Measurements from ENCODE around the gene CAND2. TPM values are rescaled to one million over a fixed set of nuclear protein-coding genes. Genes with fewer than 3 reads are reported as not detected.

CAND2 gene
- polyA plus RNA-seq, 1 of the 3 experiments (the other 2 are of a cell fraction): 1.5 TPM

- peak; percentile 100 for DNase-seq
- CTCF ChIA-PET: interaction anchor here (0.6 to 3.4 kb wide), 19 partner anchors 9 to 209 kb away, joined by 3 to 29 read pairs (median 5); partner anchors contain the start of genes CAND2 and RPL32
- Histone ChIP-seq H3K27ac (ENCODE audit: low read depth in 2 of 2, low read length in 1 of 2) (peak overlapping the region; percentile 4 to 84; a peak in 3 of 4 replicates), H3K36me3 (replicated peaks in 1 of 2; ENCODE audit: control insufficient read depth in 1 of 2, insufficient read depth in 2 of 2, low read length in 1 of 2) (no peaks in the 10 kb centered on the region), H3K9me2 (no peaks in the 10 kb centered on the region), H3K4me3 (ENCODE audit: low read depth in 2 of 2, low read length in 1 of 2) (peak overlapping the region; percentile 57 to 71), H3K9ac (peak overlapping the region; percentile 48), H3K79me2 (ENCODE audit: insufficient read depth) (no peaks in the 10 kb centered on the region), H3K27me3 (ENCODE audit: insufficient read depth) (no peaks in the 10 kb centered on the region), H3F3A (replicated peaks; ENCODE audit: insufficient read depth) (no peaks in the 10 kb centered on the region), H3K4me1 (ENCODE audit: control insufficient read depth in 1 of 2, insufficient read depth in 2 of 2, low read depth in 1 of 2, low read length in 1 of 2) (peaks cover 6 to 15% of the 10 kb centered on the region in 2 experiments; a peak in 2 of 4 replicates), H3K4me2 (peak overlapping the region; percentile 83), H3K9me3 (no peaks in the 10 kb centered on the region), H4K20me1 (ENCODE audit: insufficient read depth) (no peaks in the 10 kb centered on the region), H2AFZ (ENCODE audit: low read depth) (peak overlapping the region; percentile 76)
- POLR2A ChIA-PET: interaction anchor here (0.6 to 1.4 kb wide), 7 partner anchors 12 to 258 kb away, joined by 3 to 9 read pairs (median 3); partner anchors contain the start of genes CAND2 and RAF1
- 4% methylated on average over 24 of the region's 50 CpGs for WGBS (ENCODE audit: low lambda C conversion rate)
- no peak for TF ChIP-seq NFIC (IDR thresholded peaks at IDR 0.05; ENCODE audit: borderline replicate concordance)
- TF ChIP-seq MXI1 (IDR thresholded peaks at IDR 0.05; ENCODE audit: low read depth, low read length): peak; percentile 80
- TF ChIP-seq, protein P1, sequence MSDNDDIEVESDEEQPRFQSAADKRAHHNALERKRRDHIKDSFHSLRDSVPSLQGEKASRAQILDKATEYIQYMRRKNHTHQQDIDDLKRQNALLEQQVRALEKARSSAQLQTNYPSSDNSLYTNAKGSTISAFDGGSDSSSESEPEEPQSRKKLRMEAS (IDR thresholded peaks at IDR 0.05; ENCODE audit: low read depth): peak; percentile 45; the same call in 1 of the 2 replicates
- peak; percentile 50 for TF ChIP-seq NRF1 (IDR thresholded peaks at IDR 0.05; ENCODE audit: low read depth, low read length)
- TF ChIP-seq CTCF (IDR thresholded peaks at IDR 0.05): peak; percentile 73
- TF ChIP-seq, protein P2, sequence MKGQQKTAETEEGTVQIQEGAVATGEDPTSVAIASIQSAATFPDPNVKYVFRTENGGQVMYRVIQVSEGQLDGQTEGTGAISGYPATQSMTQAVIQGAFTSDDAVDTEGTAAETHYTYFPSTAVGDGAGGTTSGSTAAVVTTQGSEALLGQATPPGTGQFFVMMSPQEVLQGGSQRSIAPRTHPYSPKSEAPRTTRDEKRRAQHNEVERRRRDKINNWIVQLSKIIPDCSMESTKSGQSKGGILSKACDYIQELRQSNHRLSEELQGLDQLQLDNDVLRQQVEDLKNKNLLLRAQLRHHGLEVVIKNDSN (IDR thresholded peaks at IDR 0.05; ENCODE audit: borderline replicate concordance, low read depth): no peak
- TF ChIP-seq FOXM1 (IDR thresholded peaks at IDR 0.05; ENCODE audit: low read depth): no peak
- no peak for TF ChIP-seq EZH2phosphoT487 (IDR thresholded peaks at IDR 0.05; ENCODE audit: borderline replicate concordance, low read depth)
- TF ChIP-seq IRF3 (IDR thresholded peaks at IDR 0.05; ENCODE audit: low read depth, low read length): no peak
- no peak for TF ChIP-seq TEAD4 (IDR thresholded peaks at IDR 0.05; ENCODE audit: borderline replicate concordance, insufficient read depth)
- TF ChIP-seq RFX5 (IDR thresholded peaks at IDR 0.05; ENCODE audit: low read length): no peak
- TF ChIP-seq, protein P3, sequence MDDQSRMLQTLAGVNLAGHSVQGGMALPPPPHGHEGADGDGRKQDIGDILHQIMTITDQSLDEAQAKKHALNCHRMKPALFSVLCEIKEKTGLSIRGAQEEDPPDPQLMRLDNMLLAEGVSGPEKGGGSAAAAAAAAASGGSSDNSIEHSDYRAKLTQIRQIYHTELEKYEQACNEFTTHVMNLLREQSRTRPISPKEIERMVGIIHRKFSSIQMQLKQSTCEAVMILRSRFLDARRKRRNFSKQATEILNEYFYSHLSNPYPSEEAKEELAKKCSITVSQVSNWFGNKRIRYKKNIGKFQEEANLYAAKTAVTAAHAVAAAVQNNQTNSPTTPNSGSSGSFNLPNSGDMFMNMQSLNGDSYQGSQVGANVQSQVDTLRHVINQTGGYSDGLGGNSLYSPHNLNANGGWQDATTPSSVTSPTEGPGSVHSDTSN (IDR thresholded peaks at IDR 0.05): no peak; the same call in 1 of the 2 replicates
- no peak for TF ChIP-seq EP300 (IDR thresholded peaks at IDR 0.05; ENCODE audit: borderline replicate concordance in 1 of 2, low read depth in 1 of 2, low read length in 1 of 2)
- TF ChIP-seq FOSL2 (IDR thresholded peaks at IDR 0.05; ENCODE audit: borderline replicate concordance, low read depth): no peak
- TF ChIP-seq ELF1 (IDR thresholded peaks at IDR 0.05): no peak
- TF ChIP-seq JUND (IDR thresholded peaks at IDR 0.05): no peak
- peak; percentile 43 for TF ChIP-seq SMC3 (IDR thresholded peaks at IDR 0.05; ENCODE audit: low read depth, low read length)
- no peak for TF ChIP-seq FOXJ3 (CRISPR knock-in tag; IDR thresholded peaks at IDR 0.05)
- TF ChIP-seq SIN3A (IDR thresholded peaks at IDR 0.05; ENCODE audit: borderline replicate concordance, low read depth, low read length): no peak
- no peak for TF ChIP-seq MEF2A (IDR thresholded peaks at IDR 0.05; ENCODE audit: borderline replicate concordance, low read depth)
- TF ChIP-seq CHD2 (IDR thresholded peaks at IDR 0.05; ENCODE audit: low read length, partially characterized antibody): peak; percentile 3
- peak; percentile 68; the same call in 1 of the 2 replicates for TF ChIP-seq POLR2AphosphoS5 (IDR thresholded peaks at IDR 0.05; ENCODE audit: low read depth, low read length)
- peak; percentile 46 for TF ChIP-seq RAD21 (IDR thresholded peaks at IDR 0.05; ENCODE audit: low read length)
- no peak; the same call in 1 of the 2 replicates for TF ChIP-seq YY1 (IDR thresholded peaks at IDR 0.05; ENCODE audit: low read depth)
Measured at GRCh38 chr3:12810013-12810780, 13.7 kb downstream of the CAND2 start.
